ENCODE results near the gene VGLL4. TPM values are rescaled to one million over a fixed set of nuclear protein-coding genes. Genes with fewer than 3 reads are reported as not detected.

VGLL4 gene
- total RNA-seq, 2 donors from 2014 or later: 28.6 to 36.1 TPM

GRCh38 chr3:11548721-11549131, 95.0 kb downstream of the VGLL4 start:
- intact Hi-C loops (cut with DNase I): no loop called here
- no peak for DNase-seq
- ATAC-seq: peak in 1 of 2 donors; percentile 32

DNA sequence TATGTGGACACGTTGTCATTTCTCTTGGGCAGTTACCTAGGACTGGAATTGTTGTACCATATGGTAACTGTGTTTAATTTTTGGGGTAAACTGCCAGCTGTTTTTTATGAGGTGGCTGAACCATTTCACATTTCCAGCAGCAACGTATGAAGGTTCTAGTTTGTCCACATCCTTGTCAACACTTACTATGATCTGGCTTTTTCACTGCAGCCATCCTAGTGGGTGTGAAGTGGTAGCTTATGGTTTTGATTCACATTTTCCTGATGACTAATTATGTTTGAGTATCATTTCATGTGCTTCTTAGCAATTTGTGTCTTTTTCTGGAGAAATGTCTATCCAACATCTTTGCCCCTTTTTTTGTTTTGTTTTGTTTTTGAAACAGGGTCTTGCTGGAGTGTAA, 96.2 kb downstream of the VGLL4 start:
- intact Hi-C loops (cut with DNase I): no loop called here
- no peak for DNase-seq
- ATAC-seq: no peak

- intact Hi-C loops (cut with DNase I): no loop called here
- ATAC-seq: no peak
- no peak for DNase-seq
Measured at GRCh38 chr3:11546657-11547302, 96.9 kb downstream of the VGLL4 start.

DNA sequence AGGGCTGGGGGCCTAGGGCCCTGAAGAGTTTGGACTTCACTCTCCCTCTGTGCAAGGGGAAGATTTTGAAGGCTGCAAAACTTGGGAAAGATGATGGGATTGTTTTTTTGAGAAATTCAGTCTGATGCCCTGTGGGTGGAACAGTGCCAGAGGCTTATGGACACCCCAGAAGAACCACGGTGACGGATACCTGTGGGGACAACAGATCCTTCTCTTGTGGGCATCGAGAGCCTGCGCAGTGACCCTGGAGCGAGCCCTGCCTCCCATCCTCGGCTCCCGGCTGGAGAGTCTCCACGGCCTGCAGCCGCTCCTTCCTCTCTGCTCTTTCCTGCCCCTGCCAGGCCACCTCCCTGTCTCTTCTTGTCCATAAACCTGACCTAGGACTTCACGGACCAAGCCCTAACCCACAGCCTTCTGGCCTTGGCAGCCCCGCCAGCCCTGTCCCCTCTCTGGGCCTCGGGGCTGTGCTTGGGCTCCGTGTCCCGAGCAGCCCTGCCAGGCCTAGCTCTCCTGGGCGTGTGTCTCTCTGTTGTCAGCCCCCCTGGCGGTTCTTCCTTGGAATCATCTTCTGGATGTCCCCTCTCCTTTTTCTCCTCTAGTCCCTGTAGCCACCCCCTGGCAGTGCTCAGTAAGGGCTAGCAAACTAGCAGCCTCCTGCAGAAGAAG, 98.4 kb downstream of the VGLL4 start:
- DNase-seq (no peak), ATAC-seq (peak; percentile 25 to 27)
- intact Hi-C loops (cut with DNase I): no loop called here

- DNase-seq (no peak), ATAC-seq (peak; percentile 53 to 60)
- intact Hi-C loops (cut with DNase I): no loop called here
Measured at GRCh38 chr3:11544412-11545181, 99.1 kb downstream of the VGLL4 start.

DNA sequence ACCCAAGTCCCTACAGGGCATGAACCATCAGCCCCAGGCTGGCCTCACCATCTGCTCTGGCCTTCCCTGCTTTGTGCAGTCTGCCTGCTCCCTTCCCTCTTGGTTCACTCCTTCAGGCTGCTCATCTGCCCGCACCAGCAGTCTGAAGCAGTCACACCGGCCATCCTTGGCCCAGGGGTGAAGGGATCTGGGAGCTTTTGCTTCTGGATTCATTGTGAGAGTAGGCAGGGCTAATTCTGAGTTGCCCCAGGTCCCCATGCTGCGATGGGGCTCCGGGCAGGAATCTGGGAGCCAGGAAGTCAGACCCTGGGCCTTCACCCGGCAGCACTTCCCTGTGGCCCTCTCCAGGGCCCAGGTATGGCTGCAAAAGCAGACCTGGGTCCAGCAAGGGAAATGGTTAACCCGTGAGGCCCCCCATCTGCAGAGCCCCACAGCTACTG, 99.7 kb downstream of the VGLL4 start:
- DNase-seq (no peak), ATAC-seq (no peak)

DNA sequence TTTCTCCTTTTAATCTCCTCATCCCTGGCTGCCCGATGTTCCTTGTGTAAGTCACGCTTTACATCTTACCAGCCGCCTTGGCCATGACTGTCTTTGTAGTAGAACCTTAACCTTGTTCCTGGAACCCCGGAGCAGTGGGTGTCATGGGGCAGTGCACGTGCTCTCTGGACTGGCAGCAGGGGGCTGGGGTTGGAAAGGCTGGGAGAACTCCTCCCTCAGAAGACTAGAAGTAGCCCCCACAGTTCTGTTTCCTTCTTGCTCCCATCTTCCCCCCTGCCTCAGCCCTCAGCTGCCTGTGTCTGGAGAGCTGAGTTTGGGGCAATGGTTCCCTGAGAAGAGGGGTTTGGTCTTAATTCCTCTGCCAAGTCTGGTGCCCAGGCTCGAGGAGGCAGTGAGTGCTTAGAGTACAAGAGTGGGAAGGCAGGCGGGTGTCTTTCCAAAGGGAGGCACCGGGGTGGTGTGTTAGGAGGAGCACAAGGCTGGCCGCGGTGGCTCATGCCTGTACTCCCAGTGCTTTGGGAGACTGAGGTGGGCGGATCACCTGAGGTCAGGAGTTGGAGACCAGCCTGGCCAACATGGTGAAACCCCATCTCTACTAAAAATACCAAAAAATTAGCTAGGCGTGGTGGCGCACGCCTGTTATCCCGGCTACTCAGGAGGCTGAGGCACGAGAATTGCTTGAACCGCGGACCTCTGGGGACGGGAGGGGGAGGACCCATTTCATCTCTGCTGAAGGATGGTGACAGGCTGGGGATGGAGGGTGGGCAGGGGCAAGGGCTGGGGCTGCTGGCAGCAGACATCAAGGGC, 100.4 kb downstream of the VGLL4 start:
- no peak for DNase-seq
- no peak for ATAC-seq
- intact Hi-C loops (cut with DNase I): no loop called here

More for the DNA sequence above, 99.7 kb downstream of the VGLL4 start:
- intact Hi-C loops (cut with DNase I): no loop called here

GRCh38 chr3:11542551-11542950, 101.2 kb downstream of the VGLL4 start:
- no peak for DNase-seq
- intact Hi-C loops (cut with DNase I): no loop called here

GRCh38 chr3:11541321-11542303, 102.1 kb downstream of the VGLL4 start:
- DNase-seq (no peak), ATAC-seq (no peak)
- intact Hi-C loops (cut with DNase I): no loop called here

More at GRCh38 chr3:11542551-11542950, 101.2 kb downstream of the VGLL4 start:
- no peak for ATAC-seq

DNA sequence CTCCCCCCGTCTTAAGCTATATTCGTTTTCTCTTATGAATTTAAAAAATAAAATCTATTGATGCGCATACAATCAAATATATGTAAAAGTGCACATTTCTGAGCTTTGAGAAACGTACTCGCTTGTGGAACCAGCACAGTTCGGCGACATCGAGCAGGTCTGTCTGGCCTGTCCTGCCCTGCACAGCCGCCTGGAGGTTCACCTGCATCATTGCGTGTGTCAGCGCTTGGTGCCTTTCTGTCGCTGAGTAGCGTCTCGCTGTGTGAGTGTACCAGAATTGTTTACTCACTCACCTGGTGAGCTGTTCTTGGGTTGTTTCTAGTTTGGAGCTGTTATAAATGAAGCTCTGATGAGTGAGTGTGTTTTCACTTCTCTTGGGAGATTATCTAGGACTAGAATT, 104.0 kb downstream of the VGLL4 start:
- intact Hi-C loops (cut with DNase I): no loop called here
- DNase-seq: no peak
- no peak for ATAC-seq

DNA sequence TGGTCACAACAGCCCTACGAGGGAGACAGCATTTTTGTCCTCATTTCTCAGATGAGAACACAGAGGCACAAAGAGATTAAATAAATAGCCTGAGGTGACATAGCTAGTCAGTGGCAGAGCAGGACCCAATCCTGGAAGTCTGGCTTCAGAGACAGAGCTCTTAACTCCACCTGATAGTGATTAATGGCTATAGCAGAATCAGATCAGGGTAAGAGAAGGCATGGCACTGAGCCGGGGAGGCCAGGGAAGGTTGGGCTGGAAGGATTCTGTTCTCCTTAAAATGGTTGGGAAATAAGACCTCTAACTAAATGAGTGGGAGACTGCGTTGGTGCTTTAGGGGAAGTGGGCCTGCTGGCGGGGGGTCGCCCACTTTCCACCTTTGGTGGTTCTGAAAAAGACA, 104.5 kb downstream of the VGLL4 start:
- intact Hi-C loops (cut with DNase I): no loop called here

DNA sequence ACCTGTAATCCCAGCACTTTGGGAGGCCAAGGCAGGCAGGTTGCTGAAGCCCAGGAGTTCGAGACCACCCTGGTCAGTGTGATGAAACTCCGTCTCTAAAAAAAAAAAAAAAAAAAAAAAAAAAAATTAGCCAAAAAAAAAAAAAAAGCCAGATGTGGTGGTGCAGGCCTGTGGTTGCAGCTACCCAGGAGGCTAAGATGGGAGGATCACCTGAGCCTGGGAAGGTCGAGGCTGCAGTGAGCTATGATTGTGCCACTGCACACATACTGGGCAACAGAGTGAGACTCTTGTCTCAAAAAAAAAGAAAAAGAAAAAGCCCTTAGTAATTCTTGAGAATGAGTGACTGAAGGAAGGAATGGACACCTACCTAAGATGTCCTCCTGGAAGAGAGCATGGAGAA, 105.1 kb downstream of the VGLL4 start:
- no peak for DNase-seq
- intact Hi-C loops (cut with DNase I): no loop called here
- no peak for ATAC-seq

More for the DNA sequence above, 104.5 kb downstream of the VGLL4 start:
- ATAC-seq: no peak
- DNase-seq: no peak

DNA sequence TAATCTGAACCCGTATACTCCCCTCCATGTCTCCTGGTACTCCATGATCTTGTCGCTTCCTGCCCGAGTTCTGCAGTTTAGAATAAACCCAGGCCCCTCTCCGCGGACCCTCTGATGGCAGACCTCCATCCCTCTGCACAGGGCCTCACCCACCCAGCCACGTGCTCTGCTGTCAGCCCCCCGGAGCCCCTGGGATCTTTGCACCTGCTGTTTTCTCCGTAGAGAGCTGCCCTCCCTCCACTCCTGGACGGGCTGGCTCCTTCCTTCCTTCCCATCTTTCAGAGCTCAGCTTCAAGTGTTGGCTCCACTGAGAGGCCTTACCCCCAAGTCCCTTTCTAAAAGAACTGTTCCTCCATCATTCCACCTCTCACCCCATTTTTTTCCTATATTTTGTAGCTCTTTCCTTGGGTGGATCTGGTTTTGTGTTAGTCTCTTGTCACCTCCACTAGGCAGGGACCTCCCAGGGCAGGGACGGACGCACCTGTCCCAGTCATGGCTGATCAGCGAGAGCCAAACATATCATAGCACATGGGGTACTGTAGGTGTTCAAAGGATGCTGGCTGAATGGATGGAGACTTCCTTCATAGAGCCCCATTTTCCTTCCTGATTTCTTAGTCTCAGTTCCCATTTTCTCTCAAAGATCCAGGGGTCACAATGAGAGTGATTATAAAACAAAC, 106.6 kb downstream of the VGLL4 start:
- intact Hi-C loops (cut with DNase I): no loop called here
- ATAC-seq (no peak), DNase-seq (peak; percentile 2)

DNA sequence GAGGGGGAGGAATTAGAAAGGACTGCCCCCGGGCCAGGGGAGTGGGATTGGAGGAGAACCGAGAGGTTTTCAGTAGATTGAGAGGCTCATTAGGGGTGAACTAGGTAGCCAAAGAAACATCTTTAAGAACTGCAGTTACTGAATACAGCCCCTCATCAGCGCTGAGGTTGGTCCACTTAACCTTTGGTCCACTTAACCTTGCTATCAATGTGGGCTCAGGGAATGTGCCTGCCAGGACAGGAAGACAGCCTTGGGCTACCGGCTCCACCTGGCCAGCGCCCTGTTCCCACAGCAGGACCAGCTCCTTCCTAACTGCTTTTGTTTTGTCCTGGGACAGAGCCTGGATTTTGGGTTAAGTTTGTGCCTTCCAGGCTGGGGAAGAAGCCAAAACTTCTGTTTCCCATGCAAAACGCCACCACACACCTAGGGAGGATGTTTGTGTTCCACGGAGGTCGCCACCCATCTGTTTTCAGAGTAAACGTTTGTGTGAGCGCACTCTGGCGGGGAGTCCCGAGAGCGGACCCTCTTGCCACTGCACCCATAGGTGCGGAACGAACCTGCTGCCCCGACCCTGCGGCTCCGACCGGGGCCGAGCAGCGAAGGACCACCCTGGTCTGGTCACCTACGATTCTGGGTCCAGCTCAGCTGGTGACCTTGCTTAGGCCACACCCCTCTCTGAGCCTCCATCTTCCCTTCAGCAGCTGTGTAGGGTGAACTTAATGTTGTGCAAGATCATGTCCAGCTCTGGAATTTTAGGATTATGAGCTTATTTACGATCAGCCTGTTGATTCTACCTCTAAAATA, 107.4 kb downstream of the VGLL4 start:
- DNase-seq (peak; percentile 39), ATAC-seq (no peak)
- intact Hi-C loops (cut with DNase I): no loop called here

DNA sequence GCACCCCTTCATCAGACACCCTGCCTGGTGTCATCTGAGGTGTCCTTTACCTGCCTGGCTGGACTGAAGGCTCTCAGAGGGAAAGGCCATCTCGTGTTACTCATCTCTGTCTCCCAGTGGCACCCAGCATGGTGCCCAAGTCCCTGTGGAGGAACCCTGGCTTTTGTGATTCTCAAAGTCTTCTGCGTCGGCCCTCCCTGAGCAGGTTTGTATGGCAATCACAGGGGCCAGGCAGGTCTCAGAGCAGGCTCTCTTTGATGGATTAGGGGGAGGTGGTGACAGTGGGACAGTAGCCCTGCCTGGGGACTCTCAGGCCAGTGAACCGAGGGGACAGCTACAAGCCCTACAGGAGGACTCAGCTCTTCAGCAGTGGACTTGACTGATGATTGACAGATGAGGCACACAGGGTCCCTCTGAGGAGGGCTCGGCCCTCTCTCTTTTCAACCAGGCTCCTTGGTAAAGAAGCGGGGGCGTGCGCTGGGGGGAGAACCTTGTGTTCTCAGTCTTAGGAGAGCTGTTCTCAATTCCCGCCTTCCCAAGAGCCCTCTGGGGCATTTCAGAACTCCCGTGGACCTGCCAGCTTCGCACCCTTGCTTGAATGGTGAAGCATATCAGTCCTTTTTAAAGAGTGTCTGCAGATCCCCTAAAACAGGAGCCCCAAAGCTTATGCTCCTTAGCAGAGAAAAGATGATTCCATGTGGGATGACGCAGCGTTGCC, 108.3 kb downstream of the VGLL4 start:
- DNase-seq: peak; percentile 4
- intact Hi-C loops (cut with DNase I): no loop called here
- ATAC-seq: no peak

- ATAC-seq: no peak
Measured at GRCh38 chr3:11534793-11535101, 109.0 kb downstream of the VGLL4 start.

More at GRCh38 chr3:11534793-11535101, 109.0 kb downstream of the VGLL4 start:
- intact Hi-C loops (cut with DNase I): no loop called here
- DNase-seq: no peak

Data from left cardiac atrium (tissue), 4 donors.